HepG2 (cell line): ENCODE measurements around the gene MTHFD1L. TPM values are rescaled to one million over a fixed set of nuclear protein-coding genes. Genes with fewer than 3 reads are reported as not detected.

Source experiments
- ATAC-seq: fragments of 200-7000 bp; cut with Tn5 transposase; 3 replicates; pipeline ENCODE4 v1.9.1; 2020; ENCODE audit warnings: mild to moderate bottlenecking, moderate library complexity
- BruUV-seq: library from RNA; stranded (reverse); fragments of 400-500 nt; replicated peaks from 2 replicates; lab custom pipeline; 2021; lab: Mats Ljungman, UMichigan
- CTCF ChIA-PET: fragments of 300-600 bp; formaldehyde crosslinking; extraction: SDS; loops from one replicate; lab custom pipeline; 2021; ENCODE audit warnings: low total read pairs, inconsistent platforms, low intra/inter-chr PET ratio; lab: Yijun Ruan, JAX
- POLR2A ChIA-PET: fragments of 350-600 bp; sonication (Branson Sonifier 250); formaldehyde crosslinking; loops from one replicate; lab custom pipeline; 2020; ENCODE audit warnings: antibody characterized with exemption, inconsistent platforms; lab: Yijun Ruan, JAX
- DNase-seq: peaks from one replicate; pipeline ENCODE4 v3.0.0-alpha.2; 2015; ENCODE audit warnings: low spot score
- FAIRE-seq: peaks from 3 replicates; lab custom pipeline; 2011; peaks lifted over from hg19 to GRCh38; lab: Jason Lieb, UNC
- H2AFZ ChIP-seq: one replicate; pipeline ENCODE4 v1.6.1; 2011; ENCODE audit warnings: low read length, inconsistent platforms
- H3K27ac ChIP-seq: fragments of 300-600 bp; 3 replicates; pipeline ENCODE4 v1.8.0; 2011; ENCODE audit warnings: mixed run types, mild to moderate bottlenecking, mixed read lengths, low read length, inconsistent platforms; ENCODE audit not compliant: insufficient read depth; ENCODE audit errors: extremely low read length
- H3K27me3 ChIP-seq, 2 experiments: fragments of 200-600 bp in 1 of 2; 2 replicates in 1 of 2; 3 replicates in 1 of 2; pipeline versions ENCODE4 v1.6.0 to v1.8.0; 2011; ENCODE audit warnings: low read length in 2 of 2, mild to moderate bottlenecking in 2 of 2, moderate library complexity in 2 of 2, inconsistent platforms in 1 of 2; ENCODE audit not compliant: insufficient read depth in 2 of 2, control insufficient read depth in 1 of 2
- H3K36me3 ChIP-seq, 2 experiments: fragments of 200-600 bp in 1 of 2; replicated peaks in 1 of 2; 2 replicates in 1 of 2; 3 replicates in 1 of 2; pipeline versions ENCODE4 v1.5.1 to v1.8.0; 2011; ENCODE audit warnings: low read length in 2 of 2, inconsistent platforms in 1 of 2; ENCODE audit not compliant: insufficient read depth in 2 of 2, control insufficient read depth in 1 of 2
- H3K4me1 ChIP-seq: 2 replicates; pipeline ENCODE4 v1.5.1; 2012; ENCODE audit warnings: low read length, inconsistent platforms; ENCODE audit not compliant: insufficient read depth
- H3K4me2 ChIP-seq: 2 replicates; pipeline ENCODE4 v1.6.0; 2011; ENCODE audit warnings: low read depth, low read length, inconsistent platforms
- H3K4me3 ChIP-seq, 3 experiments: fragments of 200-600 bp in 1 of 3; sonication (generic), shearing (Covaris generic) in 1 of 3; replicated peaks in 1 of 3; 2 replicates each; pipeline ENCODE4 v1.5.1; 2011 to 2016; ENCODE audit warnings: low read length in 3 of 3, inconsistent platforms in 2 of 3, low read depth in 2 of 3, mild to moderate bottlenecking in 2 of 3, control low read depth in 1 of 3, mixed read lengths in 1 of 3; ENCODE audit not compliant: insufficient read depth in 1 of 3
- H3K79me2 ChIP-seq: one replicate; pipeline ENCODE4 v1.6.1; 2011; ENCODE audit warnings: low read length, inconsistent platforms; ENCODE audit not compliant: insufficient read depth
- H3K9ac ChIP-seq: 2 replicates; pipeline ENCODE4 v1.6.0; 2011; ENCODE audit warnings: mild to moderate bottlenecking, low read depth, low read length, inconsistent platforms; ENCODE audit not compliant: insufficient read depth
- H3K9me3 ChIP-seq: 2 replicates; pipeline ENCODE4 v1.5.1; 2012; ENCODE audit warnings: mild to moderate bottlenecking, low read length
- H4K20me1 ChIP-seq: 2 replicates; pipeline ENCODE4 v1.6.0; 2011; ENCODE audit warnings: inconsistent platforms, mild to moderate bottlenecking, low read length, moderate library complexity; ENCODE audit not compliant: insufficient read depth
- AGO2 ChIP-seq: fragments of 200-400 bp; formaldehyde crosslinking; optimal IDR thresholded peaks from 2 replicates; pipeline ENCODE3; 2017; ENCODE audit warnings: mild to moderate bottlenecking, low read depth, low read length, moderate library complexity
- CHD4 ChIP-seq: fragments of 200-600 bp; sonication (generic); IDR thresholded peaks from 2 replicates; pipeline ENCODE4 v1.7.0; 2017; ENCODE audit warnings: mild to moderate bottlenecking, low read length, borderline replicate concordance
- DPF2 ChIP-seq: sonication (generic); formaldehyde crosslinking; IDR thresholded peaks from 2 replicates; pipeline ENCODE4 v1.4.0; 2020; ENCODE audit warnings: mild to moderate bottlenecking, low read depth, missing genetic modification reagents, borderline replicate concordance
- GATAD1 ChIP-seq: IDR thresholded peaks from 2 replicates; pipeline ENCODE4 v1.6.1; 2016; ENCODE audit warnings: missing genetic modification reagents, missing compliant biosample characterization
- HMG20B ChIP-seq: conservative IDR thresholded peaks from 2 replicates; pipeline ENCODE4 v1.6.1; 2016; ENCODE audit warnings: missing genetic modification reagents, missing compliant biosample characterization
- ISL2 ChIP-seq: sonication (generic); formaldehyde crosslinking; IDR thresholded peaks from 2 replicates; pipeline ENCODE4 v1.5.0; 2020; ENCODE audit warnings: missing genetic modification reagents
- KAT8 ChIP-seq: IDR thresholded peaks from 2 replicates; pipeline ENCODE4 v1.6.1; 2016; ENCODE audit warnings: missing genetic modification reagents, missing compliant biosample characterization
- KDM6A ChIP-seq: IDR thresholded peaks from 2 replicates; pipeline ENCODE4 v1.6.1; 2016; ENCODE audit warnings: low read depth
- NFYC ChIP-seq: IDR thresholded peaks from 2 replicates; pipeline ENCODE4 v1.6.1; 2016; ENCODE audit warnings: missing genetic modification reagents, missing compliant biosample characterization
- PRDM15 ChIP-seq: sonication (generic); formaldehyde crosslinking; IDR thresholded peaks from 2 replicates; pipeline ENCODE4 v1.4.0; 2020; ENCODE audit warnings: missing genetic modification reagents
- PTBP1 ChIP-seq: fragments of 200-400 bp; formaldehyde crosslinking; IDR thresholded peaks from 2 replicates; pipeline ENCODE4 v1.6.1; 2018; ENCODE audit warnings: low read length, low read depth; ENCODE audit not compliant: poor library complexity, severe bottlenecking
- SMARCE1 ChIP-seq: fragments of 450-650 bp; IDR thresholded peaks from 2 replicates; pipeline ENCODE4 v1.6.1; 2017; ENCODE audit warnings: borderline replicate concordance
- SPEN ChIP-seq: sonication (generic); formaldehyde crosslinking; IDR thresholded peaks from 2 replicates; pipeline ENCODE4 v1.5.1; 2020; ENCODE audit warnings: low read depth, mild to moderate bottlenecking, missing genetic modification reagents
- SRF ChIP-seq: IDR thresholded peaks from 2 replicates; pipeline ENCODE4 v1.6.1; 2011; ENCODE audit warnings: mild to moderate bottlenecking, low read depth, low read length, moderate library complexity
- YY1 ChIP-seq: IDR thresholded peaks from 2 replicates; pipeline ENCODE4 v1.6.1; 2011; ENCODE audit warnings: low read length, low read depth, moderate library complexity, mild to moderate bottlenecking; ENCODE audit not compliant: insufficient read depth, insufficient replicate concordance
- ZFY ChIP-seq: sonication (generic); formaldehyde crosslinking; IDR thresholded peaks from 2 replicates; pipeline ENCODE4 v1.4.0; 2020; ENCODE audit warnings: missing genetic modification reagents
- ZNF678 ChIP-seq: sonication (generic); formaldehyde crosslinking; IDR thresholded peaks from 2 replicates; pipeline ENCODE4 v1.4.0; 2020; ENCODE audit warnings: mild to moderate bottlenecking, missing genetic modification reagents
- ZNF780A ChIP-seq: sonication (generic); formaldehyde crosslinking; IDR thresholded peaks from 2 replicates; pipeline ENCODE4 v1.8.0; 2022; ENCODE audit warnings: mild to moderate bottlenecking, missing genetic modification reagents, moderate library complexity
- ZNF879 ChIP-seq: sonication (generic); formaldehyde crosslinking; IDR thresholded peaks from 2 replicates; pipeline ENCODE4 v1.8.1; 2023; ENCODE audit warnings: missing genetic modification reagents
- ZSCAN25 ChIP-seq: sonication (generic); formaldehyde crosslinking; IDR thresholded peaks from 2 replicates; pipeline ENCODE4 v1.8.0; 2022; ENCODE audit warnings: mild to moderate bottlenecking, missing genetic modification reagents
- WGBS: methylation state at CpG from one replicate; pipeline ENCODE4 v1.1.6; 2017; ENCODE audit warnings: low lambda C conversion rate; 5-methylcytosine and 5-hydroxymethylcytosine counted together
- in situ Hi-C: cut with HindIII; loops from 2 replicates; pipeline ENCODE4 v1.10.0; 2017; ENCODE audit warnings: low pct_unique_long_range_greater_than_20kb; ENCODE audit not compliant: extremely low pct_ligation_motif_present
- intact Hi-C: fragments of 100-400 bp; cut with micrococcal nuclease; formaldehyde crosslinking; loops from one replicate; pipeline ENCODE4 v1.10.0; 2022; ENCODE audit not compliant: unreplicated experiment
- polyA plus RNA-seq, 8 experiments: library from polyadenylated mRNA; depleted of rRNA in 3 of 8; stranded (reverse) in 7 of 8; unstranded in 1 of 8; fragments of >200 nt; fragmentation: Illumina TruSeq in 4 of 8; extraction: Trizol in 4 of 8; gene quantifications; 2 replicates each; pipeline versions ENCODE4 v1.2.1 to v1.2.3, GENCODE V29; 2011 to 2016; ENCODE audit warnings: low read depth in 4 of 8, missing spikeins in 1 of 8, mixed read lengths in 1 of 8; ENCODE audit not compliant: insufficient read depth in 1 of 8
- total RNA-seq, 5 experiments: library from RNA; depleted of rRNA; stranded (reverse); fragments of >200 nt; fragmentation: Illumina TruSeq; extraction: Trizol; gene quantifications; 2 replicates each; pipeline ENCODE4 v1.2.3, GENCODE V29; 2016; ENCODE audit warnings: low read depth in 1 of 5
- TF ChIP-seq, protein P1 (sequence below): sonication (generic); formaldehyde crosslinking; IDR thresholded peaks from 2 replicates; pipeline ENCODE4 v1.8.1; 2023; ENCODE audit warnings: mild to moderate bottlenecking, moderate library complexity, missing genetic modification reagents
- TF ChIP-seq, protein P2 (sequence below): sonication (generic); formaldehyde crosslinking; IDR thresholded peaks from 2 replicates; pipeline ENCODE4 v1.8.1; 2022; ENCODE audit warnings: mild to moderate bottlenecking, missing genetic modification reagents

MTHFD1L gene
- total and polyA plus RNA-seq, 2 of the 13 experiments (the other 11 are each of a cell fraction or from before 2014, with no cell fraction given): 24.0 to 39.6 TPM

DNA sequence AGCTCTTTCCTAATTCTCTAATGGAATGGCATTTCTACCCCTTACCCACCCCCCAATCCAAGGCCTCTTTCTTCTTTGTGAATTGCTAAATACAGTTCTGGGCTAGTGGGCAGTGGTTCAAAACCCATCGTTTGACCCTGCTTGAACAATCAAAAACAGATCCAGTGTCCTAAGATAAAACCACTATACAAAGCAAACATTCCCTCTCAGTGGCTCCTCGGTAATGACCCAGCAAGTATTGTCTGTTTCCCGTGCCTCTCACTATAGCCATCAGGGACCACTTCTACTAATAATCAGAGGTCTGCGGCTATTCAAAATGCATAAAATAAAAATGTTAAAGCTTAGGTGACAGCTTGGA lies 230.7 kb downstream of the MTHFD1L start:
- Histone ChIP-seq H3K36me3 (peaks cover 9 to 19% of the 10 kb centered on the region in 2 experiments), H3K4me3 (peak overlapping the region in 1 of 3 experiments; percentile 28; a peak in 1 of 6 replicates), H3K4me1 (peaks cover 30% of the 10 kb centered on the region), H3K9ac (peak overlapping the region; percentile 23; the same call in 1 of the 2 replicates), H3K27ac (peak overlapping the region; percentile 66), H3K4me2 (peak overlapping the region; percentile 51), H2AFZ (peak overlapping the region; percentile 1), H3K27me3 (no peaks in the 10 kb centered on the region), H3K79me2 (no peaks in the 10 kb centered on the region), H3K9me3 (no peaks in the 10 kb centered on the region), H4K20me1 (no peaks in the 10 kb centered on the region)
- intact Hi-C loops: loop anchor here (1.0 kb wide), 2 partner anchors 24 to 28 kb away; no protein-coding TSS in a partner anchor
- ChIA-PET POLR2A (interaction anchor here (0.9 to 1.7 kb wide), 11 partner anchors 13 to 60 kb away, joined by 3 to 17 read pairs (median 4); no protein-coding TSS in a partner anchor), CTCF (no interaction called here)
- BruUV-seq: no TSS peak
- ATAC-seq: peak; percentile 96
- WGBS: 12% methylated on average over 4 of the region's 4 CpGs
- in situ Hi-C loops: no loop called here
- peak; percentile 97 for DNase-seq
- FAIRE-seq: no peak
- peak; percentile 39; the same call in 1 of the 2 replicates for TF ChIP-seq GATAD1 (CRISPR knock-in tag)
- TF ChIP-seq HMG20B: no peak
- no peak for TF ChIP-seq ZFY (CRISPR knock-in tag)
- no peak for TF ChIP-seq ZNF678 (CRISPR knock-in tag)
- peak; percentile 34; the same call in 1 of the 2 replicates for TF ChIP-seq KDM6A (CRISPR knock-in tag)
- TF ChIP-seq YY1: no peak
- no peak for TF ChIP-seq SRF
- no peak for TF ChIP-seq PRDM15
- TF ChIP-seq ISL2 (CRISPR knock-in tag): peak; percentile 83
- TF ChIP-seq ZNF780A (CRISPR knock-in tag): no peak
- TF ChIP-seq, protein P1, sequence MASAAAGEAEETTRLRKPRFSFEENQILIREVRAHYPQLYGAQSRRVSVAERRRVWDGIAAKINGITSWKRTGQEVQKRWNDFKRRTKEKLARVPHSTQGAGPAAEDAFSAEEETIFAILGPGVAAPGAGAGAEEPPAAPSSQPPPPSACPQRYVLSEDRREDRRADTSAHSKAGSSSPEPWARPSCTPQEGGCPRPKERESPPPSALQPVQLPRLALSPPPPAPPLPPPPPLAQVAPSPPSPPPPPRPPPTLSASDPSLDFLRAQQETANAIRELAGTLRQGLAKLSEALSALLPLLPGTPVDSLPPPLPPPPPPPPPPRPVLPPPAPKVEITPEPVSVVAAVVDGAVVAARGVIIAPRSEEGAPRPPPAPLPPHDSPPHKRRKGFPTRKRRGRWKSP (CRISPR knock-in tag): 0 out of 2 replicates have a peak, but pooled peaks have one; percentile 41
- no peak for TF ChIP-seq SPEN
- TF ChIP-seq NFYC (CRISPR knock-in tag): no peak
- TF ChIP-seq PTBP1: no peak
- TF ChIP-seq AGO2: no peak
- peak; percentile 73; the same call in 1 of the 2 replicates for TF ChIP-seq DPF2 (CRISPR knock-in tag)
- no peak for TF ChIP-seq SMARCE1
- no peak for TF ChIP-seq ZSCAN25 (CRISPR knock-in tag)
- TF ChIP-seq CHD4: no peak
- TF ChIP-seq, protein P2, sequence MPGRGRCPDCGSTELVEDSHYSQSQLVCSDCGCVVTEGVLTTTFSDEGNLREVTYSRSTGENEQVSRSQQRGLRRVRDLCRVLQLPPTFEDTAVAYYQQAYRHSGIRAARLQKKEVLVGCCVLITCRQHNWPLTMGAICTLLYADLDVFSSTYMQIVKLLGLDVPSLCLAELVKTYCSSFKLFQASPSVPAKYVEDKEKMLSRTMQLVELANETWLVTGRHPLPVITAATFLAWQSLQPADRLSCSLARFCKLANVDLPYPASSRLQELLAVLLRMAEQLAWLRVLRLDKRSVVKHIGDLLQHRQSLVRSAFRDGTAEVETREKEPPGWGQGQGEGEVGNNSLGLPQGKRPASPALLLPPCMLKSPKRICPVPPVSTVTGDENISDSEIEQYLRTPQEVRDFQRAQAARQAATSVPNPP: no peak
- no peak for TF ChIP-seq KAT8 (CRISPR knock-in tag)
- TF ChIP-seq ZNF879 (CRISPR knock-in tag): no peak
